GM12874 (cell line): Measurements from ENCODE around the gene ZIC4.

ENCODE experiments used
- TF ChIP-seq, protein P1 (sequence below): IDR thresholded peaks from 2 replicates; pipeline ENCODE4 v1.5.1; 2011; ENCODE audit warnings: low read depth, mild to moderate bottlenecking, control low read depth, low read length, moderate library complexity; ENCODE audit not compliant: insufficient read depth

ZIC4 gene

DNA sequence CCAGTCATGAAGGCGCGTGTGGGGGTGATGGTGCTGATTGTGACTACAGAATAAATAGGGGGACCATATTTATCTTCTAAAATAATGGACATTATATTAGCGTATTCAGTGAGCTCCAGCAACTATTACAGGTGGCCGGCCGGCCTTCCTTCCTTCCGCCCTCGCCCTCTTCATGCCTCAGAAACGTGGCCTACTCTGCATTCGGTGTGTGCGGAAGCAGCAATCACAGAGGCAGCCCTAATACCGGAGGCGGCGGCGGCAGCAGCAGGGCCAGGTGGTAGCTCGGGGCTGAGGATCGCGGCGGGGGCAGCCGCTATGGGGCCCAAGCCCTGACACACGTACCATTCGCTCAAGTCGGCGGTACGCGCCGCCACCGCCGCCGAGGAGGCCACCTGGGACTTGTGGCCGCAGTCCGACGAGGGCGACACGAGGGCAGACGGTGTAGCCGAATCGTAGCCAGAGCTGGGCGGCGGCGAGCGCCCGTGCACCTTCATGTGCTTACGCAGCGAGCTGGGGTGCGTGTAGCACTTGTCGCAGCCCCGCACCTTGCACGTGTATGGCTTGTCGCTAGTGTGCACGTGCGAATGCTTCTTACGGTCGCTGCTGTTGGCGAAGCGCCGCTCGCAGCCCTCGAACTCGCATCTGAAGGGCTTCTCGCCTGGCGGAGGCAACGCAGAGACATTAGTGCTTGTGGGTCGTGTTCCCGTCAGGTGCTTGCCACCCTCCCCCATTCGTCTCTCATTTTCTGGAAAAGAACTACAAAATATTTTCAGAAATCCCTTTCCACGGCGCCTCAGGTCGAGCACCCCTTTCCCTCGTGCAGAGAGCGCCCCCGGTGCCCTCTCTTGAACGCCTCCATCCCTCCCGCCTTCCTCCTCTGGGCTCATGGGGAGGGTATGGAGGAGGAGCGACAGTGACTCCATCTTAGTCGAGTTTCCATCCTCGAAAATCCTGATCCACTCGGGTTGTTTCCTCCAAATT, 15.5 kb downstream of the ZIC4 start:
- TF ChIP-seq, protein P1, sequence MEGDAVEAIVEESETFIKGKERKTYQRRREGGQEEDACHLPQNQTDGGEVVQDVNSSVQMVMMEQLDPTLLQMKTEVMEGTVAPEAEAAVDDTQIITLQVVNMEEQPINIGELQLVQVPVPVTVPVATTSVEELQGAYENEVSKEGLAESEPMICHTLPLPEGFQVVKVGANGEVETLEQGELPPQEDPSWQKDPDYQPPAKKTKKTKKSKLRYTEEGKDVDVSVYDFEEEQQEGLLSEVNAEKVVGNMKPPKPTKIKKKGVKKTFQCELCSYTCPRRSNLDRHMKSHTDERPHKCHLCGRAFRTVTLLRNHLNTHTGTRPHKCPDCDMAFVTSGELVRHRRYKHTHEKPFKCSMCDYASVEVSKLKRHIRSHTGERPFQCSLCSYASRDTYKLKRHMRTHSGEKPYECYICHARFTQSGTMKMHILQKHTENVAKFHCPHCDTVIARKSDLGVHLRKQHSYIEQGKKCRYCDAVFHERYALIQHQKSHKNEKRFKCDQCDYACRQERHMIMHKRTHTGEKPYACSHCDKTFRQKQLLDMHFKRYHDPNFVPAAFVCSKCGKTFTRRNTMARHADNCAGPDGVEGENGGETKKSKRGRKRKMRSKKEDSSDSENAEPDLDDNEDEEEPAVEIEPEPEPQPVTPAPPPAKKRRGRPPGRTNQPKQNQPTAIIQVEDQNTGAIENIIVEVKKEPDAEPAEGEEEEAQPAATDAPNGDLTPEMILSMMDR = no peak

DNA sequence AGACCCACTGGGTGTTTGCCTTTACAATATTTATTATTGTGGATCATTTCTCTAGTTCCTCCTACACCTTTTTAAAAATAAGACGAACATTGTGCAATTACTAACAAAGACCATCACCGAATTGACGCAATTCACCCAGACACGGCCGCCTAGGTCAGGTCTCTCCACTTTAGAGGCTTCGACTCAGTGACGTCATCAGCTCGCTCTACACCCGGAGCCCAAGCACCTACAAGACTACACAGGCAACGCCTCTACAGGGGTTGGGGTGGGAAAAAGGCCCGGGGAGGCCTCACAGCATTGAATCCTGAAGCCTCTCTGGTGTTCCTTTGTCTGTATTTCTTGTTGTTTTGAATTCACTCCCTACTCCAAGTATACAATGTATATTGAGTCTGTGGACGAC, 16.6 kb downstream of the ZIC4 start:
- TF ChIP-seq, protein P1 = no peak

DNA sequence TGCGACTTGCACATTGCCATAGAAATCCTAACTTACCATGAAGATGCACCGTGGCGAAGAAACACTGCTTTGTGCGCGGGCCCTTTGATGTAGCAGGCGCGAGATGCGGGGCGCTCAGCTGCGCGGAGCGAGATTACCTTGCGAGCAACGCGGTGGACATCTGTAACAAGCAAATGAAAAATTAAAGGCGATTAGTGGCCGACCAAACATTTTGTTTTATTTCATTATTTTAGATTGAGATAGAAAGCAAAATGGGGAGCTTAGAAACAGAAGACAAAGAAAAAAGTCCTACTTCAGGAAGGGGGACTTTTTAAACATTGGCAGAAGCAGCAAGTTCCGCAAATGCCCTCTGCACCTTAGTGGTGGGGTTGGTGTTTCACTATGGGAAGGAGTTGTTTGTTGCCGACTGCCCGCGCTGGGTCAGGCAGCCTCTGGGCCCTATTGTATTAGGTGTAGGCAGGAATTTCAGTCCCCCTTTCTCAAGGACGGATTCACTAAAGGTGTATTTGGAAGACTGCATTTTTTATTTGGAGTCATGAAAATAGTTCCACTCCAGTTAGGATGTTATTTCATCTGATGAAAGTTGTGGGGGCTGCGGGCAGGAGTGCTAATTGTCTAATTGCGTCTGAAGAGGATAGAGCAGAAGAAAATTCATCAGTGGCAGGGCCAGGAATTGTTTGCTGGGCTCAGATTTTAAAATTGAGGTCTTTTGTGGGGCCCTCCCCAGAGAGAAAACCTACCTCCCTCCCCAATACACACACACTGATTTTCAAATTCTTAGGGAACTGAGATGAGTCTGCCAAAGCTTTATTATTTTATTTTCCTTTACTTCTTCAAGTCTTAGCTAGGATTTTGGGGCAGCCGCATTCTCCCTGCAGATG, 17.4 kb downstream of the ZIC4 start:
- TF ChIP-seq, protein P1 = no peak

DNA sequence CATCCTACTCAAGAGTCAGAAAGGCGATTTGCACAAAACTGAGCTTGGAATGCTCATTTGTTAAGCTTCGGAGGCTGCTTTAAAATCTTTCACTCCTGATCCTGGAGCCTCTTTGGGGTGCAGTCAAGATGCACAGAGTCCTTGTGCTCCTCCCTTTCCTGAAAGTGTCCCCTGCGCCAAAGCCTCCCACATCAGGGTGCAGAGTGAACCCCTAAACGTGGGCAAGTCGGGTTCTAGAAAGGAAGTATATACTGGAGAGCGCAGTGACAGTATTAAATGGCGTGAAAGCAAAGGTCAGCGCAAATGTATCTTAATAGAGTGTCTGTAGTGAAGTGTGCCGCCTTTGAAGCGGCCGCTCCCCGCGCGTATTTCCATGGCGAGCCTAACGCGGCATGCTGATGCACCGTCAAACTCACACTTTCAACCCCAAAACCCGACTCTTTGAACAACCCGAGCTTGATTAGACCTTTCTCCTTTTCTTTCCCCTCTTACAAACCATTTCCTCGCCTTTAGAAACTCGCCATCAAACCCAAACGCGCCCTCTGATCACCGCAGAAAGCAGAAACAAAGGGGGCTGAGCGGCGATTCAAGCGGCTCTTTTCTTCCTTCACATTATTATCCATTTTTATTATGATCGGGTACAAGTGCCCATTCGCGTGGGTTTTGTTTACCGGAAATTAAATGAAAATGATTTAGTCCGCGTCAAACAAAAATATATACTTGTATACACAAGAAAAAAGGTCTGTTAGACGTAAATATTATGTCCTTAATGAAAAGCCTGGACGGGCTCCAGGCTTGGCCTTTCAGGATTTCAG, 18.3 kb downstream of the ZIC4 start:
- TF ChIP-seq, protein P1 = no peak

DNA sequence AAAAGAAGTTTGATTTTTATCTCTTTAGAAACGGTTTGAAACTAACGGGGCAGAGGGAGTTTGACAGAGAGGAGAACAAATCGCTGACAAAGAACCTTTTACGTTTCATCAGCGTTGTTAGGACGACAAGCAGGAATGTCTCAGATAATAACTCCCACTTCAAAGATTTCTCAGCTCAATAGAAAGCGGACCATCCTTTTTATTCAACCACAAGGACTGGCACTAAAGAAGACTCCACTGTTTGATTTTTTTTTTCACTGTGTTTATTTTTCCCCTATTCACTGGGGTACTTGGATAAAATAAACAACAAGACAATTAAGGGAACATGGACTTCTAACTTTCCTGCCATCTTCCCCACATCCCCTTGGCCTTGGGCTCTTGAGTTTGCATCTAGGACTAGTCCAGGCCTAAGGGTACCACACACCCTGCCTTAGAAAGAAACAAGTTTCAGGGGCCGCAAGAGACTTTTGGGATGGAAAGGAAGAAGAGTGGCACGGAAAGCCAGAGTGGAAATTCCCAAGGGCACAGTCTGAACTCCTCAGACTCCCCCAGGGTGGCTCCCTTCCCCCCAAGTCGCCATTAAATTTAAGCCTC, 19.0 kb downstream of the ZIC4 start:
- TF ChIP-seq, protein P1 = no peak

DNA sequence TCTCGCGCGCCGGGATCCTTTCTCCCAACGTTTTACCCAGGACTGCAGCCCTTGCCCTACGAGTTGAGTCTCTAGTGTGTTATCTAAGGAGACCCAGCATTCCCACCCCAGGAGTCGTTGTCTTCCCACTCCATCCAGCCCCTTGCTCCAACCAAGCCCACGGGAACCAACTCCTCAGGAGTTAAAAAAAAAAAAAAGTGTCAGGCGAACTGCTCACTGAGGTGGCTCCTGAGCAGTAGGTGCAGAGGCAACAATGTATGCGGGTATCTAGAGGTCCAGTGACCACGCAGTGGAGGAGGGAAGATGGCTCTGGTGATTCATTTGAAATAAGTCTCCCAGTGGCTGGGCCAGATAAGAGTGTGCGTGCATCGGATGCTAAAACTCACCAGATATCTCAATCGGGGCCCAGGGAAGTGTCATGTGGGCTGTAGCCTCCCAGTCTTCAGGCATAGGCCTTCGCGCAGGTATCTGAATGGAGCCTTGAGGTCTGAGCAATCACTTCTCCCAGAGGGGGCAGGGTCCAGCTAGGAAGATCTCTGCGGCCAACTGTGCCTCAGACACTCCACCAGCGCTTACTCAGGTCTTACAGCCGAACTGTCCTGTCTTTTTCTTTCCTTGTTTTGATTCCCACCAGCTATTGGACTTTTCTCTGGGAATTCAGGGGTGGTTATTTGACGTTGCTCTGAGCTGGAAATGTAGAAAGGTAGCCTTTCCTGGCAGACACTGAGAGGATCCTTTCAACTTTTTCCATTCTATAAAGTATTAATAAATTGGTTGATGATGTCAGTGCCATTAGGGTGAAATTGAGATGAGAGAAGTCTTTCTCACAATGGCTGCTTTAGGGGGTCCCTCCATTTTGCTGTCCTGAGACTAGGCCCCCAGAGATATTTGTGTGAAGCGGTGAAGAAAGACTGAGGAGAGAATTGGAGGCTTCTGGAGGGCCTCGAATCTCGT, 21.0 kb downstream of the ZIC4 start:
- TF ChIP-seq, protein P1 = no peak
